Testis (tissue), 3 donors: ENCODE measurements around the gene PDS5B. TPM values are rescaled to one million over a fixed set of nuclear protein-coding genes. Genes with fewer than 3 reads are reported as not detected.
"Not testable (repeated sequence)": the region's sequence is repeated elsewhere in the genome, so short reads cannot be mapped to it uniquely, and the experiment has no call there.

Experiments
- DNase-seq: peaks from one replicate; pipeline ENCODE4 v3.0.0-alpha.2; 2019
- H3K27ac ChIP-seq, 2 donors: fragments of 200-600 bp; sonication (generic); one replicate each; pipeline ENCODE4 v1.5.1; 2019
- H3K27me3 ChIP-seq: fragments of 200-600 bp; sonication (generic); one replicate; pipeline ENCODE4 v1.5.1; 2019
- H3K36me3 ChIP-seq: fragments of 200-600 bp; sonication (generic); one replicate; pipeline ENCODE4 v1.5.1; 2017; ENCODE audit warnings: low read depth; ENCODE audit errors: missing control alignments
- H3K4me1 ChIP-seq: fragments of 200-600 bp; sonication (generic); one replicate; pipeline ENCODE4 v1.5.1; 2019
- H3K4me3 ChIP-seq, 2 donors: fragments of 200-600 bp; sonication (generic); one replicate each; pipeline ENCODE4 v1.5.1; 2017 to 2019
- H3K9me3 ChIP-seq: fragments of 200-600 bp; sonication (generic); one replicate; pipeline ENCODE4 v1.5.1; 2017
- CTCF ChIP-seq, 3 experiments: fragments of 450-650 bp in 2 of 3; fragments of 200-600 bp in 1 of 3; sonication (generic) in 1 of 3; IDR thresholded peaks; one replicate each; pipeline ENCODE4 v1.5.1; 2016 to 2019; ENCODE audit warnings: antibody characterized with exemption in 3 of 3, mild to moderate bottlenecking in 2 of 3, moderate library complexity in 1 of 3
- POLR2A ChIP-seq: fragments of 450-650 bp; IDR thresholded peaks from one replicate; pipeline ENCODE4 v1.6.1; 2017; ENCODE audit warnings: antibody characterized with exemption, mild to moderate bottlenecking, moderate library complexity
- WGBS, 2 donors: methylation state at CpG; one replicate each; pipeline ENCODE4 v1.1.5; 2018; 5-methylcytosine and 5-hydroxymethylcytosine counted together
- intact Hi-C: fragments of 100-400 bp; cut with DNase I; formaldehyde crosslinking; loops from one replicate; pipeline ENCODE4 v1.15.1; 2023; ENCODE audit warnings: low total_unique reads
- polyA plus RNA-seq: library from polyadenylated mRNA; stranded (reverse); fragments of 350-450 nt; fragmentation: Illumina TruSeq; extraction: RNeasy Lipid Tissue Mini Kit (QIAGEN cat#74804); gene quantifications from one replicate; pipeline ENCODE4 v1.2.3, GENCODE V29; 2014; ENCODE audit warnings: low read depth, low replicate concordance; ENCODE audit not compliant: insufficient read depth
- total RNA-seq, 2 donors: library from RNA; depleted of rRNA; stranded (reverse); fragments of >200 nt; gene quantifications; one replicate each; pipeline ENCODE4 v1.2.3, GENCODE V29; 2016

Gene PDS5B
- total and polyA plus RNA-seq, 3 donors from 2014 or later = 19.0 to 52.4 (median 46.3) TPM

- no peak overlapping the region for H3K27ac ChIP-seq
- no peaks in the 10 kb centered on the region for H3K9me3 ChIP-seq
- no peaks in the 10 kb centered on the region for H3K36me3 ChIP-seq
- intact Hi-C loops = no loop called here
- H3K27me3 ChIP-seq = no peaks in the 10 kb centered on the region
- no peak for DNase-seq
- 100% methylated on average over 1 of the region's 1 CpG for WGBS, 2 donors
- no peak overlapping the region for H3K4me3 ChIP-seq
- TF ChIP-seq POLR2A (no peak), CTCF (IDR thresholded peaks at IDR 0.05) (no peak)
- H3K4me1 ChIP-seq = no peaks in the 10 kb centered on the region
These were observed 32.5 kb upstream of the PDS5B start for GRCh38 chr13:32553720-32554119.

DNA sequence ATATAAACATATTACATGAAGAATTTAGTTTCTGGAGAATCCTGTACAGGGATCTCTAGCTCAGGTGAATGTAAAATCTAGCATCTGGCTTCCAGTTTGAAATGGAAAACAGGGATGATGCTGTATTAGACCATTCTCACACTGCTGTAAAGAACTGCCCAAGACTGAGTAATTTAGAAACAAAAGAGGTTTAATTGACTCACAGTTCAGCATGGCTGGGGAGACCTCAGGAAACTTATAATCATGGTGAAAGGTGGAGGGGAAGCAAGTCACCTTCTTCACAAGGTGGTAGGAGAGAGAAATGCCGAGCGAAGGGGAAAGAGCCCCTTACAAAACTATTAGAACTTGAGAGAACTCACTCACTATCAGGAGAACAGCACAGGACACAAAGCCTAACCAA lies 30.6 kb upstream of the PDS5B start:
- no peaks in the 10 kb centered on the region for H3K27me3 ChIP-seq
- intact Hi-C loops = no loop called here
- no peak for DNase-seq
- H3K36me3 ChIP-seq = no peaks in the 10 kb centered on the region
- TF ChIP-seq CTCF (IDR thresholded peaks at IDR 0.05) (no peak), POLR2A (no peak)
- no peak overlapping the region for H3K4me3 ChIP-seq
- no peaks in the 10 kb centered on the region for H3K4me1 ChIP-seq
- no peak overlapping the region for H3K27ac ChIP-seq
- WGBS, 2 donors = 93 to 98% methylated on average over 2 of the region's 2 CpGs
- H3K9me3 ChIP-seq = no peaks in the 10 kb centered on the region

GRCh38 chr13:32560842-32561241 lies 25.4 kb upstream of the PDS5B start:
- H3K9me3 ChIP-seq, H3K4me3 ChIP-seq, H3K27ac ChIP-seq, DNase-seq, intact Hi-C loops, H3K27me3 ChIP-seq, H3K4me1 ChIP-seq, H3K36me3 ChIP-seq: not testable (repeated sequence)
- WGBS, 2 donors = 71 to 100% methylated on average over 1 of the region's 1 CpG

- DNase-seq, H3K27me3 ChIP-seq, intact Hi-C loops, H3K4me1 ChIP-seq, H3K4me3 ChIP-seq, H3K36me3 ChIP-seq, H3K9me3 ChIP-seq, H3K27ac ChIP-seq: not testable (repeated sequence)
- 92% methylated on average over 4 of the region's 4 CpGs for WGBS, 2 donors
These were observed 10.6 kb upstream of the PDS5B start for GRCh38 chr13:32575687-32576086.

DNA sequence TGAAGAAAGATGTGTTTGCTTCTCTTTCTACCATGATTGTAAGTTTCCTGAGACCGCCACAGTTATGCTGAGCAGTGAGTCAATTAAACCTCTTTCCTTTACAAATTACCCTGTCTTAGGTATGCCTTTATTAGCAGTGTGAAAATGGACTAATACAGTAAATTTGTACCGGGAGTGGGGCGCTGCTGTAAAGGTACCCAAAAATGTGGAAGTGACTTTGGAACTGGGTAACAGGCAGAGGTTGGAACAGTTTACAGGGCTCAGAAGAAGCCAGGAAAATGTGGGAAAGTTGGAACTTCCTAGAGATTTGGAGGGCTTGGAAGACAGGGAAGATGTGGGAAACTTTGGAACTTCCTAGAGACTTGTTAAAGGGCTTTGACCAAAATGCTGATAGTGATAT lies 9.2 kb upstream of the PDS5B start:
- H3K4me3 ChIP-seq = no peak overlapping the region
- H3K4me1 ChIP-seq = no peaks in the 10 kb centered on the region
- no peaks in the 10 kb centered on the region for H3K9me3 ChIP-seq
- no peak for DNase-seq
- no peak overlapping the region for H3K27ac ChIP-seq
- intact Hi-C loops = no loop called here
- TF ChIP-seq CTCF (IDR thresholded peaks at IDR 0.05) (no peak), POLR2A (no peak)
- H3K27me3 ChIP-seq = no peaks in the 10 kb centered on the region
- WGBS, 2 donors = 93 to 95% methylated on average over 3 of the region's 3 CpGs
- no peaks in the 10 kb centered on the region for H3K36me3 ChIP-seq

DNA sequence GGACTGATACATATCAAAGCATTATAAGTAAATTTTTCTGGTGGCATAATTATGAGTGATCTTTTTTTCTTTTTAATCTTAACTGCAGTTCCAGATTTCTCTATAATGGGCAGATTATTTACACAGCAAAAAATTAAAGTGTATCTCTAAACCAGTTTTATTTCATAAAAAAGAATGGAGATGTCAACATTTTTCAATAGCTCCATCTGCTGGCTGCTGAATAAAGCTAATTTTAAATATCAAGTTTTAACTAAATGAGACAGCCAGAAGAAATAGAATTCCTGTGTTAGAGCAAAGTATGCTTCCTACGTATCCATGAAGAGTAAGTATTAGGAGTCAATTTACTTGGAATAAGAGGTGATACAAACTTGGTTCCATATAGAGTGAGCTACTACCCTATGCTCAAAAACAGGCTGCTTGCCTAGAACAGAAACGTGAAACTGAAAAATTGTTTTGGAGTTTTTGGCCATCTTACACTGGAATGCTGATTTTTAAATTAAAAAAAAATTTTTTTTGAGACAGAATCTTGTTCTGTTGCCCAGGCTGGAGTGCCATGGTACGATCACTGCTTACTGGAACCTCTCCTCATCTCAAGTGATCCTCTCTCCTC lies 5.0 kb upstream of the PDS5B start:
- Histone ChIP-seq H3K9me3 (no peaks in the 10 kb centered on the region), H3K4me1 (peaks cover 3% of the 10 kb centered on the region), H3K27me3 (no peaks in the 10 kb centered on the region), H3K27ac (no peak overlapping the region), H3K36me3 (no peaks in the 10 kb centered on the region), H3K4me3 (no peak overlapping the region)
- TF ChIP-seq POLR2A (no peak), CTCF (IDR thresholded peaks at IDR 0.05) (peak in 2 of 3 experiments; percentile 26 to 59)
- intact Hi-C loops = no loop called here
- no peak for DNase-seq
- WGBS, 2 donors = 58 to 70% methylated on average over 3 of the region's 3 CpGs
